Measurements from ENCODE around the gene SLC29A1. TPM values are rescaled to one million over a fixed set of nuclear protein-coding genes. Genes with fewer than 3 reads are reported as not detected.
A peak's percentile ranks its signal among the peaks of the same experiment; 100 is the strongest.

Gene SLC29A1
- total and polyA plus RNA-seq, 9 of the 15 experiments (the other 6 are each of a cell fraction or from before 2014, with no cell fraction given), result 18.9 to 170 (median 57.7) TPM

DNA sequence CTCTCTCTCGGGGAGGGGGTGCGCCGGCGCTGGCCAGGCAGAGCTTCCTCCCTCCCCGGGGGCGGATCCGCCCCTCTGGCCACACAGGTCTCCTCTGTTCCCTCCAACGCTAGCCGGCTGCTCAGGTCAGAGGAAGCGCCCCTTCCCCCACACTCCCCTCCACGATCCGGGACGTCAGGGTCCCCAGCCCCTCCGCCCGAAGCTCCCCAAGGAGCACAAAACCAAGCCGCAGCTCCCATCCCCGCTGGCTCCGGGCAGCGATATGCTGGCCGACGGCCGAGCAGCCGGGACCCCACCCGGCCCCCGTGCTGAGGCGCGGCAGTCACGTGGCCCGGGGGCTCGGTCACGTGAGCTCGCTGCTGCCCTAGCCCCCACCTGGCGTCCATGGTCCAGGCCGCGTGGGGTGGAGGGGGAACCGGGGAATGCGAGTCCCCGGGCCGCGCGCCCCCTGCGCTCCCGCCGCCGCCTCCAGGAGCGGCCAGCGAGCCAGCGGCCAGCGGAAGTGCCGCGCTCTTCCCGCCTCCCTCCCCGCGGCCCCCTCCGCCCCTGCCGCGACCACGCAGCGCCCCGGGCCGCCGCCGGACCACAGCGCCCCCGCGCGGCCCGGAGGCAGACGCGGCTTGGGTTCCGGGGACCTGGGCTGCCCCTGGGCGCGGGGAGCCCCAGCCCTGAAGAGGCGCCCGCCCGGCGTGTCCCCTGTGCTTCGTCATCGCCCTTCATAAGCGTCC lies 33.8 kb downstream of the SLC29A1 start, which contains the start of gene SLC35B2 (continued):
- TF ChIP-seq, protein P1, sequence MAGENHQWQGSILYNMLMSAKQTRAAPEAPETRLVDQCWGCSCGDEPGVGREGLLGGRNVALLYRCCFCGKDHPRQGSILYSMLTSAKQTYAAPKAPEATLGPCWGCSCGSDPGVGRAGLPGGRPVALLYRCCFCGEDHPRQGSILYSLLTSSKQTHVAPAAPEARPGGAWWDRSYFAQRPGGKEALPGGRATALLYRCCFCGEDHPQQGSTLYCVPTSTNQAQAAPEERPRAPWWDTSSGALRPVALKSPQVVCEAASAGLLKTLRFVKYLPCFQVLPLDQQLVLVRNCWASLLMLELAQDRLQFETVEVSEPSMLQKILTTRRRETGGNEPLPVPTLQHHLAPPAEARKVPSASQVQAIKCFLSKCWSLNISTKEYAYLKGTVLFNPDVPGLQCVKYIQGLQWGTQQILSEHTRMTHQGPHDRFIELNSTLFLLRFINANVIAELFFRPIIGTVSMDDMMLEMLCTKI (IDR thresholded peaks at IDR 0.05; ENCODE audit: partially characterized antibody), result no peak
- no peak for TF ChIP-seq SAFB (IDR thresholded peaks at IDR 0.05; ENCODE audit: borderline replicate concordance, low read depth, low read length)
- no peak for TF ChIP-seq ZNF778 (CRISPR knock-in tag; IDR thresholded peaks at IDR 0.05)
- TF ChIP-seq ZNF311 (CRISPR knock-in tag; IDR thresholded peaks at IDR 0.05), result no peak
- peak; percentile 82; the same call in 1 of the 2 replicates for TF ChIP-seq GTF2E2 (tag; IDR thresholded peaks at IDR 0.05)
- TF ChIP-seq ZNF143 (CRISPR knock-in tag; IDR thresholded peaks at IDR 0.05), result no peak
- TF ChIP-seq ZNF76 (CRISPR knock-in tag; IDR thresholded peaks at IDR 0.05; ENCODE audit: borderline replicate concordance), result no peak
- TF ChIP-seq SMARCB1 (IDR thresholded peaks at IDR 0.05; ENCODE audit: insufficient read length, low read depth), result no peak
- peak; percentile 76 for TF ChIP-seq FOS (IDR thresholded peaks at IDR 0.05; ENCODE audit: extremely low read depth, insufficient read length)
- TF ChIP-seq ZNF696 (CRISPR knock-in tag; conservative IDR thresholded peaks at IDR 0.05), result no peak
- TF ChIP-seq, protein P2, sequence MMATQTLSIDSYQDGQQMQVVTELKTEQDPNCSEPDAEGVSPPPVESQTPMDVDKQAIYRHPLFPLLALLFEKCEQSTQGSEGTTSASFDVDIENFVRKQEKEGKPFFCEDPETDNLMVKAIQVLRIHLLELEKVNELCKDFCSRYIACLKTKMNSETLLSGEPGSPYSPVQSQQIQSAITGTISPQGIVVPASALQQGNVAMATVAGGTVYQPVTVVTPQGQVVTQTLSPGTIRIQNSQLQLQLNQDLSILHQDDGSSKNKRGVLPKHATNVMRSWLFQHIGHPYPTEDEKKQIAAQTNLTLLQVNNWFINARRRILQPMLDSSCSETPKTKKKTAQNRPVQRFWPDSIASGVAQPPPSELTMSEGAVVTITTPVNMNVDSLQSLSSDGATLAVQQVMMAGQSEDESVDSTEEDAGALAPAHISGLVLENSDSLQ (IDR thresholded peaks at IDR 0.05), result no peak
- peak; percentile 65; the same call in 1 of the 2 replicates for TF ChIP-seq CBX1 (IDR thresholded peaks at IDR 0.05; ENCODE audit: low read depth)
- TF ChIP-seq ZNF324 (CRISPR knock-in tag; IDR thresholded peaks at IDR 0.05), result peak; percentile 39; the same call in 1 of the 2 replicates
- TF ChIP-seq, protein P3, sequence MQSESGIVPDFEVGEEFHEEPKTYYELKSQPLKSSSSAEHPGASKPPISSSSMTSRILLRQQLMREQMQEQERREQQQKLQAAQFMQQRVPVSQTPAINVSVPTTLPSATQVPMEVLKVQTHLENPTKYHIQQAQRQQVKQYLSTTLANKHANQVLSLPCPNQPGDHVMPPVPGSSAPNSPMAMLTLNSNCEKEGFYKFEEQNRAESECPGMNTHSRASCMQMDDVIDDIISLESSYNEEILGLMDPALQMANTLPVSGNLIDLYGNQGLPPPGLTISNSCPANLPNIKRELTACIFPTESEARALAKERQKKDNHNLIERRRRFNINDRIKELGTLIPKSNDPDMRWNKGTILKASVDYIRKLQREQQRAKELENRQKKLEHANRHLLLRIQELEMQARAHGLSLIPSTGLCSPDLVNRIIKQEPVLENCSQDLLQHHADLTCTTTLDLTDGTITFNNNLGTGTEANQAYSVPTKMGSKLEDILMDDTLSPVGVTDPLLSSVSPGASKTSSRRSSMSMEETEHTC (IDR thresholded peaks at IDR 0.05), result peak; percentile 62; the same call in 1 of the 2 replicates
- peak; percentile 100; the same call in 1 of the 2 replicates for TF ChIP-seq ESRRA (IDR thresholded peaks at IDR 0.05; ENCODE audit: borderline replicate concordance, low read depth)
- TF ChIP-seq, protein P4, sequence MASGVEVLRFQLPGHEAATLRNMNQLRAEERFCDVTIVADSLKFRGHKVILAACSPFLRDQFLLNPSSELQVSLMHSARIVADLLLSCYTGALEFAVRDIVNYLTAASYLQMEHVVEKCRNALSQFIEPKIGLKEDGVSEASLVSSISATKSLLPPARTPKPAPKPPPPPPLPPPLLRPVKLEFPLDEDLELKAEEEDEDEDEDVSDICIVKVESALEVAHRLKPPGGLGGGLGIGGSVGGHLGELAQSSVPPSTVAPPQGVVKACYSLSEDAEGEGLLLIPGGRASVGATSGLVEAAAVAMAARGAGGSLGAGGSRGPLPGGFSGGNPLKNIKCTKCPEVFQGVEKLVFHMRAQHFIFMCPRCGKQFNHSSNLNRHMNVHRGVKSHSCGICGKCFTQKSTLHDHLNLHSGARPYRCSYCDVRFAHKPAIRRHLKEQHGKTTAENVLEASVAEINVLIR (CRISPR knock-in tag; IDR thresholded peaks at IDR 0.05), result no peak
- TF ChIP-seq ASH1L (IDR thresholded peaks at IDR 0.05; ENCODE audit: borderline replicate concordance, low read depth, partially characterized antibody), result no peak
- TF ChIP-seq, protein P5, sequence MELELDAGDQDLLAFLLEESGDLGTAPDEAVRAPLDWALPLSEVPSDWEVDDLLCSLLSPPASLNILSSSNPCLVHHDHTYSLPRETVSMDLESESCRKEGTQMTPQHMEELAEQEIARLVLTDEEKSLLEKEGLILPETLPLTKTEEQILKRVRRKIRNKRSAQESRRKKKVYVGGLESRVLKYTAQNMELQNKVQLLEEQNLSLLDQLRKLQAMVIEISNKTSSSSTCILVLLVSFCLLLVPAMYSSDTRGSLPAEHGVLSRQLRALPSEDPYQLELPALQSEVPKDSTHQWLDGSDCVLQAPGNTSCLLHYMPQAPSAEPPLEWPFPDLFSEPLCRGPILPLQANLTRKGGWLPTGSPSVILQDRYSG (tag; conservative IDR thresholded peaks at IDR 0.05; ENCODE audit: low read depth), result no peak
- TF ChIP-seq, protein P6, sequence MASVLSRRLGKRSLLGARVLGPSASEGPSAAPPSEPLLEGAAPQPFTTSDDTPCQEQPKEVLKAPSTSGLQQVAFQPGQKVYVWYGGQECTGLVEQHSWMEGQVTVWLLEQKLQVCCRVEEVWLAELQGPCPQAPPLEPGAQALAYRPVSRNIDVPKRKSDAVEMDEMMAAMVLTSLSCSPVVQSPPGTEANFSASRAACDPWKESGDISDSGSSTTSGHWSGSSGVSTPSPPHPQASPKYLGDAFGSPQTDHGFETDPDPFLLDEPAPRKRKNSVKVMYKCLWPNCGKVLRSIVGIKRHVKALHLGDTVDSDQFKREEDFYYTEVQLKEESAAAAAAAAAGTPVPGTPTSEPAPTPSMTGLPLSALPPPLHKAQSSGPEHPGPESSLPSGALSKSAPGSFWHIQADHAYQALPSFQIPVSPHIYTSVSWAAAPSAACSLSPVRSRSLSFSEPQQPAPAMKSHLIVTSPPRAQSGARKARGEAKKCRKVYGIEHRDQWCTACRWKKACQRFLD (CRISPR knock-in tag; IDR thresholded peaks at IDR 0.05), result no peak; the same call in 1 of the 2 replicates
- TF ChIP-seq MAZ (CRISPR knock-in tag; conservative IDR thresholded peaks at IDR 0.05 in 1 of 2, IDR thresholded peaks at IDR 0.05 in 1 of 2), result peak; percentile 97 to 99
